Fibroblast of mammary gland (primary cell): Measurements from ENCODE around the gene CEP83.

Experiments
- DNase-seq: peaks from one replicate; pipeline ENCODE4 v3.0.0-alpha.2; 2010; ENCODE audit warnings: low read depth
- H3K4me3 ChIP-seq: 2 replicates; pipeline ENCODE4 v1.5.1; 2011; ENCODE audit warnings: low read depth, mild to moderate bottlenecking, low read length, moderate library complexity; ENCODE audit not compliant: control insufficient read depth
- TF ChIP-seq, protein P1 (sequence below): conservative IDR thresholded peaks from 2 replicates; pipeline ENCODE4 v1.5.1; 2011; ENCODE audit warnings: low read depth, low read length, inconsistent platforms; ENCODE audit not compliant: control insufficient read depth, insufficient read depth

Gene CEP83

DNA sequence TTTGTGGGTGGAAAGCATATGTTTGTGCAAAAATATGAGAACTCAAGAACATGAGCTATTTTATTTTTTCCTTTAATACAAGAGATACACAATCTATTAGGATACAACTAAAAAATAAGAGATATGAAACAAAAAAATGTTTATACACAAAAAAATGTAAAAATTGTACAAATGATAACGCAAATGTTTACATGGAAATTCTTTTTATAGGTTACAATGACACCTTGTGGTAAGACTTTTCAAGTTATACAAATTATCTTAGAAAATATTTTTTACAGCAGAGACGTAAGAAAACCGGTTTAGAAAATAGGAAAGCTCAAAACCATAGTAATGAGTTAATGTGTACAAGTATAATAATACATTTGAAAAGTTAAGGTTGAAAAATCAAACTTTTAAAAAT is 25.5 kb downstream of the CEP83 start:
- peak; percentile 22 for DNase-seq
- TF ChIP-seq, protein P1, sequence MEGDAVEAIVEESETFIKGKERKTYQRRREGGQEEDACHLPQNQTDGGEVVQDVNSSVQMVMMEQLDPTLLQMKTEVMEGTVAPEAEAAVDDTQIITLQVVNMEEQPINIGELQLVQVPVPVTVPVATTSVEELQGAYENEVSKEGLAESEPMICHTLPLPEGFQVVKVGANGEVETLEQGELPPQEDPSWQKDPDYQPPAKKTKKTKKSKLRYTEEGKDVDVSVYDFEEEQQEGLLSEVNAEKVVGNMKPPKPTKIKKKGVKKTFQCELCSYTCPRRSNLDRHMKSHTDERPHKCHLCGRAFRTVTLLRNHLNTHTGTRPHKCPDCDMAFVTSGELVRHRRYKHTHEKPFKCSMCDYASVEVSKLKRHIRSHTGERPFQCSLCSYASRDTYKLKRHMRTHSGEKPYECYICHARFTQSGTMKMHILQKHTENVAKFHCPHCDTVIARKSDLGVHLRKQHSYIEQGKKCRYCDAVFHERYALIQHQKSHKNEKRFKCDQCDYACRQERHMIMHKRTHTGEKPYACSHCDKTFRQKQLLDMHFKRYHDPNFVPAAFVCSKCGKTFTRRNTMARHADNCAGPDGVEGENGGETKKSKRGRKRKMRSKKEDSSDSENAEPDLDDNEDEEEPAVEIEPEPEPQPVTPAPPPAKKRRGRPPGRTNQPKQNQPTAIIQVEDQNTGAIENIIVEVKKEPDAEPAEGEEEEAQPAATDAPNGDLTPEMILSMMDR = no peak
- no peak overlapping the region for H3K4me3 ChIP-seq

DNA sequence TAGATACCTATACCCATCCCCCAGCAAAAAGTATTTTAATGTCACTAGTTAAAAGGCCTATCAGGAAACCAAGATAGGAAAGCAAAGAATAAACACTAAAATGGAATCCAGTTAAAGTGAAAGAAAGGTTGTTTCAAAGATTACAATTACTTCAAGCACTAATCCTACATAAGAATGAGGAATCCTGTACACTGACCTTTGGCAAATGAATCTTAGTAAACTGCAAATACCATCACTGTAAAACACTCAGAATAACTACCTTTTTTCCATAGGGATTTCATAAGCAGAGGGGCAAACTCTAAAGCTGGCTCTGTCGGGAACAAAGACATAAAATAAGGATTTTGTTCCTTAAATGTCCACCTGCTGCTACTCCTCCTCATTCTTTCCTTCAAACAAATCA is 25.9 kb downstream of the CEP83 start:
- TF ChIP-seq, protein P1 = no peak
- no peak for DNase-seq
- no peak overlapping the region for H3K4me3 ChIP-seq

DNA sequence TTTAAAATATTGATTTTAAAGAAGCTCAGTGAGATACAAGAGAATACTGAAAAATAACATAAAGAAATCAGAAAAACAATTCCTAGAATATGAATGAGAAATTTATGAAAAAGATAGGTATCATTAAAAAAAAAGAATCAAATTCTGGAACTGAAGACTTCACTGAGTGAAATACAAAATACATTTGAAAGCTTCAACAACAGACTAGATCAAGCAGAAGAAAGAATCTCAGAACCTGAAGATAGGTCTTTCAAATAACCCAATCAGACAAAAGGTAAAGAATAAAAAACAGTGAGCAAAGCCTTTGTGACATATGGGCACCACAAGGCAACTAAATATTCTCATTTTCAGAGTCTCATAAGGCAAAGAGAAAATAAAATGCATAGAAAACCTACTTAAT is 29.4 kb downstream of the CEP83 start:
- H3K4me3 ChIP-seq = no peak overlapping the region
- TF ChIP-seq, protein P1 = no peak
- DNase-seq = no peak

DNA sequence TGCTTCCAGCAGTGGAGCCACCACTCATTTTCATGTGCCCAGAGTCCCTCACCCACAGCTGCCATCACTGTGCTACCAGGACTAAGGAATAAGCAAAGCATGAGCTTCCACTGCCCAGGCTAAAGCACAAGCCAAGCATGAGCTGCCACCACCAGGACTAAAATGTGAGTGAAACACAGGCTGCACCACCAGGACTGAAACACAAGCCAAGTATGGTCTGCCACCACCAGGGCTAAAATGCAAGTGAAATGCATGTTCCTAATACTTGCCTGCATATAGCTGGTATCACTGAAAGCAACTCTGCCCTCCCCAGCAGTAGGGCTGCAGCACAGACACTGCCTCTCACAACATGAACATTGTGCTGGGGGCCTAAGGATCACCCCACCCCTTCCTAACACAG is 30.0 kb downstream of the CEP83 start:
- TF ChIP-seq, protein P1 = no peak
- peak; percentile 12 for DNase-seq
- H3K4me3 ChIP-seq = no peak overlapping the region

DNA sequence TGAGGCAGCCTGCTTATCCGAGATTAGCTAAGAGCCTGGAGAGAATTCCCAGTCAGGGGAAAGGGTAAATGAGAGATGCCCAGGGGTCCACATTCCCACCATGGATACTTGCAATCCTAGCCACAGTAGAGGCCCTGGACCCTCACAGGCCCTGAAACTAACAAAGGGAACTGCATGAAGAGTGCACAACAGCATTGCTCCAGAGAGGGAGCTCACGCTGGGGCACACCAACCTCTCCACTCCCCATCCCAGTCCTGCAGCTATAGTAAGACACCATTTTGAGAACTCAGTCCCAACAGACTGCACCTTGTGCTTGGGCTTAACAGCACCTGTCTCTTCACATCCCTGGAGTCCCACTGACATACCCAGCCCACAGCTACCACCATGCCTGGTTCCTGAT is 30.5 kb downstream of the CEP83 start:
- DNase-seq = no peak
- TF ChIP-seq, protein P1 = no peak
- no peak overlapping the region for H3K4me3 ChIP-seq

DNA sequence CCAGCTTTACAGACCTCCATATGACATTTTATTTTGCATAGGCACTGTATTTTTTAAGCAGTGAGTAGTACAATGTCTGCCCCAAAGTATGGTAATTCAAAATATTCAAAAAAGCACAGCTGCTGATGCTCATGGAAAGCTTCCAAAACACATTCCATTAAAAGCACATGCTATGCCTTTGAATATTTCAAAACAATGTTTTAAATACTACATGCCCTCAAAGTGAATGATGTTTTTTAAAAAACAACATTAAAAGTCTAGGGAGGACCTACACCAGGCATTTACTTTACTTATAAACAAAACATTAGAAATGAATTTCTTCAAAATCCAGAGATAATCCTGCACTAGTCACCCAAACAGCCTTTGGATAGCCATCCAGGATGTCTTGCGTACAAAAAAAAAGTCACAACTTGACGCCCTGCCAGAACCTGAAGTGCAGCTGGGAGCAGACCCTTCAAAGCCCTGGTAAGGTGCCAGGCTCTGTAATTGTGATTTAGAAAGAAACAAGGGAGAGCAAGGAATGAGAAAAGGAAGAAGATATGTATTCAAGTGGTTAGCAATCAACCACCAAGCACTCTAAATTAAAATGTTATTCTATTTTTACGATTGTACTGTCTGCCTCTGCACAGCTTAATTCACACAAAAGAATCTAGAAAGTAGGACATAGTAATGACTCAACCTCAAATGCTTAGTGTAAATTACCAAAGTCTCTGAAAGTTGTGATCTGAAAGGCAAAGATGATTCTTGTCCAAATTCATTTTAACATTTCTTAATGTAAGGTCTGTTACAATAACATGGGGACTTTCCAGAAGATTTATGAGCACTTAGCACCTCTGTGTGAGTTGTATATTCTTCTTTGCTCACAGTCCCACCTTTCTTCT is 31.9 kb downstream of the CEP83 start:
- no peak overlapping the region for H3K4me3 ChIP-seq
- TF ChIP-seq, protein P1 = no peak
- DNase-seq = peak; percentile 78

DNA sequence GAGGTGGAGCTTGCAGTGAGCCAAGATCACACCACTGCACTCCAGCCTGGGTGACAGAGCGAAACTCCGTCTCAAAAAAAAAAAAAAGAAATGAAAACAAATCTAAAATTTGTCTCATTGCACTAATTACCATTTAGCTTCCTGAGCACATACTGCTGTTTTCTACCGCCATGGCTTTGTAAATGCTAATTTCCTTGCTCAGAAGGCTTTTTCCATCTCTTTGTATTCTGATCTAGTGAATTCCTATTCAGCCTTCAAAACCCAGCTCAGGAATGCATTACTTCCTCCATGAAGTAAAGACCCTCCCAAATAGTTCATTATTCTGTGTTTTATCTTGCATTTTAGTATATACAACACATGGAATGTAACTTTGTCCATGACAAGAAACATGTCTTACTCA is 33.6 kb downstream of the CEP83 start:
- TF ChIP-seq, protein P1 = no peak
- no peak overlapping the region for H3K4me3 ChIP-seq
- no peak for DNase-seq

DNA sequence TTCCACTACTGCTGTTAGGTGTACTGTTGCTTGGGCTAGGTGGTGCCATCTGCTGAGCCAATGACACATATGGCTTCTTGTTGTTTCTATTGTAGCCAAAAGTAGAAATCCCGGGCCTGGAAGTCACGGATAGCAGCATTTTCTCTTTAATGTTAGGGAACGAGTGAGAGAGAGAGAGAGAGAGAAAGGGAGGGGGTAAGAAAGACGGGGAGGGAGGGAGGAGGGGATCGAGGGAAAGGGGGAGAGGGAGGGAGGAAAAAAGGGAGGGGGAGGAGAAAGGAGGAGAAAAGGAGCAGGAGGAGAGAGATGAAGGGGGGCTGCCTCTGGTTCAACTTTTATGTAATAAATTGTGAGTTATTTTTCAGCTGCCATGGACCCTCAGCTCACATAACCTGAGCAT is 34.8 kb downstream of the CEP83 start:
- DNase-seq = peak; percentile 12
- H3K4me3 ChIP-seq = peak overlapping the region; percentile 29
